ENCODE results near the gene OR2A5. TPM values are rescaled to one million over a fixed set of nuclear protein-coding genes. Genes with fewer than 3 reads are reported as not detected.

OR2A5 gene
- total and polyA plus RNA-seq, 2 of the 8 experiments (the other 6 are each of a cell fraction or from before 2014, with no cell fraction given) = not detected

DNA sequence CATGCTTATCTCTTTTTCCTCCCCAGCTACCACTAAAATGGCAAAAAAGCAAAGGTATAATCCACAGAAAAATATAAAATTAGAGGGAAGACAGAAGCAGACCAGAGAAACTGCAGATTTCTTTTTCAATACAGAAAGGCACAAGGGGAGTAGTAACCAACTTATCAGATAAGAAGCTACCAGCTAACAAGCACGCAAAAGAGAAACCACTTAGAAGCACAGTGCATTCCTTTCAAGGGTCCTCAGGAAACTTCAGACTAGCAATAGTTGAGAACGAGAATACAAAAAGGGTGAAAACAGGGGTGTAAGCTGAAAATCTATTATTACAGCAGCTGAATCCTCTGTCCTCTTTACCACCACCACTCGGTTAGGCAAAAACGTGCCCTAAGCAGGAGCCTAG is 9.9 kb upstream of the OR2A5 start (continued):
- TF ChIP-seq, protein P1, sequence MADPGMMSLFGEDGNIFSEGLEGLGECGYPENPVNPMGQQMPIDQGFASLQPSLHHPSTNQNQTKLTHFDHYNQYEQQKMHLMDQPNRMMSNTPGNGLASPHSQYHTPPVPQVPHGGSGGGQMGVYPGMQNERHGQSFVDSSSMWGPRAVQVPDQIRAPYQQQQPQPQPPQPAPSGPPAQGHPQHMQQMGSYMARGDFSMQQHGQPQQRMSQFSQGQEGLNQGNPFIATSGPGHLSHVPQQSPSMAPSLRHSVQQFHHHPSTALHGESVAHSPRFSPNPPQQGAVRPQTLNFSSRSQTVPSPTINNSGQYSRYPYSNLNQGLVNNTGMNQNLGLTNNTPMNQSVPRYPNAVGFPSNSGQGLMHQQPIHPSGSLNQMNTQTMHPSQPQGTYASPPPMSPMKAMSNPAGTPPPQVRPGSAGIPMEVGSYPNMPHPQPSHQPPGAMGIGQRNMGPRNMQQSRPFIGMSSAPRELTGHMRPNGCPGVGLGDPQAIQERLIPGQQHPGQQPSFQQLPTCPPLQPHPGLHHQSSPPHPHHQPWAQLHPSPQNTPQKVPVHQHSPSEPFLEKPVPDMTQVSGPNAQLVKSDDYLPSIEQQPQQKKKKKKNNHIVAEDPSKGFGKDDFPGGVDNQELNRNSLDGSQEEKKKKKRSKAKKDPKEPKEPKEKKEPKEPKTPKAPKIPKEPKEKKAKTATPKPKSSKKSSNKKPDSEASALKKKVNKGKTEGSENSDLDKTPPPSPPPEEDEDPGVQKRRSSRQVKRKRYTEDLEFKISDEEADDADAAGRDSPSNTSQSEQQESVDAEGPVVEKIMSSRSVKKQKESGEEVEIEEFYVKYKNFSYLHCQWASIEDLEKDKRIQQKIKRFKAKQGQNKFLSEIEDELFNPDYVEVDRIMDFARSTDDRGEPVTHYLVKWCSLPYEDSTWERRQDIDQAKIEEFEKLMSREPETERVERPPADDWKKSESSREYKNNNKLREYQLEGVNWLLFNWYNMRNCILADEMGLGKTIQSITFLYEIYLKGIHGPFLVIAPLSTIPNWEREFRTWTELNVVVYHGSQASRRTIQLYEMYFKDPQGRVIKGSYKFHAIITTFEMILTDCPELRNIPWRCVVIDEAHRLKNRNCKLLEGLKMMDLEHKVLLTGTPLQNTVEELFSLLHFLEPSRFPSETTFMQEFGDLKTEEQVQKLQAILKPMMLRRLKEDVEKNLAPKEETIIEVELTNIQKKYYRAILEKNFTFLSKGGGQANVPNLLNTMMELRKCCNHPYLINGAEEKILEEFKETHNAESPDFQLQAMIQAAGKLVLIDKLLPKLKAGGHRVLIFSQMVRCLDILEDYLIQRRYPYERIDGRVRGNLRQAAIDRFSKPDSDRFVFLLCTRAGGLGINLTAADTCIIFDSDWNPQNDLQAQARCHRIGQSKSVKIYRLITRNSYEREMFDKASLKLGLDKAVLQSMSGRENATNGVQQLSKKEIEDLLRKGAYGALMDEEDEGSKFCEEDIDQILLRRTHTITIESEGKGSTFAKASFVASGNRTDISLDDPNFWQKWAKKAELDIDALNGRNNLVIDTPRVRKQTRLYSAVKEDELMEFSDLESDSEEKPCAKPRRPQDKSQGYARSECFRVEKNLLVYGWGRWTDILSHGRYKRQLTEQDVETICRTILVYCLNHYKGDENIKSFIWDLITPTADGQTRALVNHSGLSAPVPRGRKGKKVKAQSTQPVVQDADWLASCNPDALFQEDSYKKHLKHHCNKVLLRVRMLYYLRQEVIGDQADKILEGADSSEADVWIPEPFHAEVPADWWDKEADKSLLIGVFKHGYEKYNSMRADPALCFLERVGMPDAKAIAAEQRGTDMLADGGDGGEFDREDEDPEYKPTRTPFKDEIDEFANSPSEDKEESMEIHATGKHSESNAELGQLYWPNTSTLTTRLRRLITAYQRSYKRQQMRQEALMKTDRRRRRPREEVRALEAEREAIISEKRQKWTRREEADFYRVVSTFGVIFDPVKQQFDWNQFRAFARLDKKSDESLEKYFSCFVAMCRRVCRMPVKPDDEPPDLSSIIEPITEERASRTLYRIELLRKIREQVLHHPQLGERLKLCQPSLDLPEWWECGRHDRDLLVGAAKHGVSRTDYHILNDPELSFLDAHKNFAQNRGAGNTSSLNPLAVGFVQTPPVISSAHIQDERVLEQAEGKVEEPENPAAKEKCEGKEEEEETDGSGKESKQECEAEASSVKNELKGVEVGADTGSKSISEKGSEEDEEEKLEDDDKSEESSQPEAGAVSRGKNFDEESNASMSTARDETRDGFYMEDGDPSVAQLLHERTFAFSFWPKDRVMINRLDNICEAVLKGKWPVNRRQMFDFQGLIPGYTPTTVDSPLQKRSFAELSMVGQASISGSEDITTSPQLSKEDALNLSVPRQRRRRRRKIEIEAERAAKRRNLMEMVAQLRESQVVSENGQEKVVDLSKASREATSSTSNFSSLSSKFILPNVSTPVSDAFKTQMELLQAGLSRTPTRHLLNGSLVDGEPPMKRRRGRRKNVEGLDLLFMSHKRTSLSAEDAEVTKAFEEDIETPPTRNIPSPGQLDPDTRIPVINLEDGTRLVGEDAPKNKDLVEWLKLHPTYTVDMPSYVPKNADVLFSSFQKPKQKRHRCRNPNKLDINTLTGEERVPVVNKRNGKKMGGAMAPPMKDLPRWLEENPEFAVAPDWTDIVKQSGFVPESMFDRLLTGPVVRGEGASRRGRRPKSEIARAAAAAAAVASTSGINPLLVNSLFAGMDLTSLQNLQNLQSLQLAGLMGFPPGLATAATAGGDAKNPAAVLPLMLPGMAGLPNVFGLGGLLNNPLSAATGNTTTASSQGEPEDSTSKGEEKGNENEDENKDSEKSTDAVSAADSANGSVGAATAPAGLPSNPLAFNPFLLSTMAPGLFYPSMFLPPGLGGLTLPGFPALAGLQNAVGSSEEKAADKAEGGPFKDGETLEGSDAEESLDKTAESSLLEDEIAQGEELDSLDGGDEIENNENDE (IDR thresholded peaks at IDR 0.05; ENCODE audit: insufficient replicate concordance, low read length) = no peak
- TF ChIP-seq GTF2F1 (IDR thresholded peaks at IDR 0.05; ENCODE audit: borderline replicate concordance, low read depth, low read length) = no peak
- no peak for TF ChIP-seq SP2 (IDR thresholded peaks at IDR 0.05; ENCODE audit: low read length)

Measured in H1 (cell line).